IMR-90 (cell line): ENCODE results near the gene OSBP. TPM values are rescaled to one million over a fixed set of nuclear protein-coding genes. Genes with fewer than 3 reads are reported as not detected.

Experiments
- ATAC-seq: fragments of 200-7000 bp; cut with Tn5 transposase; 2 replicates; pipeline ENCODE4 v1.9.1; 2020; ENCODE audit warnings: low read depth, mild to moderate bottlenecking, moderate library complexity
- BruUV-seq: library from RNA; stranded (reverse); fragments of 400-500 nt; replicated peaks from 2 replicates; lab custom pipeline; 2021; lab: Mats Ljungman, UMichigan
- CTCF ChIA-PET: fragments of 300-600 bp; formaldehyde crosslinking; extraction: SDS; loops from one replicate; lab custom pipeline; 2021; ENCODE audit warnings: antibody characterized with exemption; lab: Yijun Ruan, JAX
- POLR2A ChIA-PET: fragments of 300-600 bp; sonication (Branson Sonifier 250); formaldehyde crosslinking; loops from one replicate; lab custom pipeline; 2022; ENCODE audit warnings: antibody characterized with exemption; ENCODE audit not compliant: unreplicated experiment; lab: Charles Lee
- DNase-seq: peaks from one replicate; pipeline ENCODE4 v3.0.0; 2013
- H2AFZ ChIP-seq: replicated peaks from 2 replicates; pipeline ENCODE3; 2013; ENCODE audit warnings: low read length, mild to moderate bottlenecking; ENCODE audit not compliant: poor library complexity
- H2AK5ac ChIP-seq: 2 replicates; pipeline ENCODE4 v1.6.1; 2013; ENCODE audit warnings: low read depth, low read length, inconsistent platforms
- H2AK9ac ChIP-seq: replicated peaks from 2 replicates; pipeline ENCODE3; 2013; ENCODE audit warnings: mild to moderate bottlenecking, low read depth, low read length, moderate library complexity; ENCODE audit not compliant: poor library complexity
- H2BK120ac ChIP-seq: 2 replicates; pipeline ENCODE4 v1.6.1; 2013; ENCODE audit warnings: low read depth, low read length, inconsistent platforms
- H2BK15ac ChIP-seq: 3 replicates; pipeline ENCODE4 v1.6.1; 2013; ENCODE audit warnings: low read depth, low read length, inconsistent platforms
- H2BK20ac ChIP-seq: 2 replicates; pipeline ENCODE4 v1.6.1; 2013; ENCODE audit warnings: low read depth, mild to moderate bottlenecking, inconsistent platforms, low read length, moderate library complexity
- H2BK5ac ChIP-seq: 2 replicates; pipeline ENCODE4 v1.6.1; 2013; ENCODE audit warnings: mild to moderate bottlenecking, low read depth, low read length, inconsistent platforms; ENCODE audit not compliant: poor library complexity, severe bottlenecking
- H3K14ac ChIP-seq: replicated peaks from 2 replicates; pipeline ENCODE4 v1.6.1; 2013; ENCODE audit warnings: low read depth, low read length, inconsistent platforms
- H3K18ac ChIP-seq: 2 replicates; pipeline ENCODE4 v1.6.1; 2013; ENCODE audit warnings: low read depth, low read length, control low read depth
- H3K23ac ChIP-seq: 2 replicates; pipeline ENCODE4 v1.6.1; 2013; ENCODE audit warnings: low read depth, low read length, inconsistent platforms
- H3K27ac ChIP-seq: 2 replicates; pipeline ENCODE4 v1.5.1; 2013; ENCODE audit warnings: mild to moderate bottlenecking, control low read depth, low read length; ENCODE audit not compliant: insufficient read depth
- H3K27me3 ChIP-seq: 2 replicates; pipeline ENCODE4 v1.6.1; 2013; ENCODE audit warnings: low read length; ENCODE audit not compliant: control insufficient read depth, insufficient read depth
- H3K36me3 ChIP-seq: 2 replicates; pipeline ENCODE4 v1.6.1; 2013; ENCODE audit warnings: low read length, mixed read lengths; ENCODE audit not compliant: control insufficient read depth, insufficient read depth
- H3K4ac ChIP-seq: 2 replicates; pipeline ENCODE4 v1.6.1; 2013; ENCODE audit warnings: low read depth, low read length, inconsistent platforms
- H3K4me1 ChIP-seq: 2 replicates; pipeline ENCODE4 v1.6.1; 2013; ENCODE audit warnings: low read length, mixed read lengths; ENCODE audit not compliant: control insufficient read depth, insufficient read depth
- H3K4me2 ChIP-seq: 2 replicates; pipeline ENCODE4 v1.6.1; 2013; ENCODE audit warnings: low read depth, mild to moderate bottlenecking, control low read depth, low read length, moderate library complexity
- H3K4me3 ChIP-seq: 2 replicates; pipeline ENCODE4 v1.5.1; 2013; ENCODE audit warnings: low read depth, mild to moderate bottlenecking, control low read depth, low read length, moderate library complexity; ENCODE audit not compliant: insufficient read depth
- H3K56ac ChIP-seq: 2 replicates; pipeline ENCODE4 v1.6.1; 2013; ENCODE audit warnings: low read length, inconsistent platforms; ENCODE audit not compliant: insufficient read depth; ENCODE audit errors: extremely low read depth
- H3K79me1 ChIP-seq, 2 experiments: 2 replicates each; pipeline ENCODE4 v1.6.1; 2013; ENCODE audit warnings: low read length in 2 of 2, inconsistent platforms in 1 of 2, low read depth in 1 of 2
- H3K9ac ChIP-seq: 2 replicates; pipeline ENCODE4 v1.6.1; 2013; ENCODE audit warnings: low read depth, low read length, control low read depth
- H3K9me1 ChIP-seq: 2 replicates; pipeline ENCODE4 v1.6.1; 2013; ENCODE audit warnings: low read length, inconsistent platforms; ENCODE audit not compliant: insufficient read depth
- H3K9me3 ChIP-seq: 2 replicates; pipeline ENCODE4 v1.6.1; 2013; ENCODE audit warnings: low read length; ENCODE audit not compliant: control insufficient read depth, insufficient read depth
- H4K20me1 ChIP-seq: 2 replicates; pipeline ENCODE4 v1.6.1; 2013; ENCODE audit warnings: low read length, inconsistent platforms; ENCODE audit not compliant: insufficient read depth
- H4K5ac ChIP-seq: 2 replicates; pipeline ENCODE4 v1.6.1; 2013; ENCODE audit warnings: mild to moderate bottlenecking, low read depth, low read length, control low read depth
- H4K8ac ChIP-seq, 2 experiments: 2 replicates each; pipeline ENCODE4 v1.6.1; 2013; ENCODE audit warnings: low read depth in 2 of 2, low read length in 2 of 2, control low read depth in 1 of 2, inconsistent platforms in 1 of 2
- H4K91ac ChIP-seq: 2 replicates; pipeline ENCODE4 v1.6.1; 2013; ENCODE audit warnings: low read depth, low read length, inconsistent platforms; ENCODE audit not compliant: insufficient read depth
- BHLHE40 ChIP-seq: fragments of 150-350 bp; IDR thresholded peaks from 2 replicates; pipeline ENCODE4 v1.6.1; 2016; ENCODE audit warnings: mild to moderate bottlenecking, low read depth, low read length
- CEBPB ChIP-seq: IDR thresholded peaks from 2 replicates; pipeline ENCODE4 v1.6.1; 2012; ENCODE audit warnings: low read depth, low read length, improper control_type of control experiment
- CTCF ChIP-seq: conservative IDR thresholded peaks from 2 replicates; pipeline ENCODE4 v1.5.1; 2012; ENCODE audit warnings: mild to moderate bottlenecking, low read depth, low read length, improper control_type of control experiment
- MAZ ChIP-seq: IDR thresholded peaks from 2 replicates; pipeline ENCODE4 v1.6.1; 2012; ENCODE audit warnings: low read depth, mild to moderate bottlenecking, low read length, improper control_type of control experiment, moderate library complexity, borderline replicate concordance
- MXI1 ChIP-seq: IDR thresholded peaks from 2 replicates; pipeline ENCODE4 v1.6.1; 2012; ENCODE audit warnings: low read depth, mild to moderate bottlenecking, low read length, moderate library complexity, borderline replicate concordance
- NFE2L2 ChIP-seq: fragments of 150-350 bp; IDR thresholded peaks from 2 replicates; pipeline ENCODE4 v1.6.1; 2016; ENCODE audit warnings: low read depth, mild to moderate bottlenecking, low read length
- POLR2A ChIP-seq: IDR thresholded peaks from 2 replicates; pipeline ENCODE4 v1.6.1; 2012; ENCODE audit warnings: mild to moderate bottlenecking, low read depth, low read length
- RCOR1 ChIP-seq: IDR thresholded peaks from 2 replicates; pipeline ENCODE4 v1.6.1; 2012; ENCODE audit warnings: mild to moderate bottlenecking, low read length, improper control_type of control experiment; ENCODE audit not compliant: insufficient replicate concordance
- SMC3 ChIP-seq: fragments of 150-350 bp; IDR thresholded peaks from 2 replicates; pipeline ENCODE4 v1.6.1; 2016; ENCODE audit warnings: low read depth, mild to moderate bottlenecking, antibody characterized with exemption, low read length, moderate library complexity
- USF2 ChIP-seq: fragments of 150-350 bp; IDR thresholded peaks from 2 replicates; pipeline ENCODE4 v1.6.1; 2017; ENCODE audit warnings: mild to moderate bottlenecking, antibody characterized with exemption, low read length, low read depth
- WGBS, 2 experiments: methylation state at CpG; one replicate each; pipeline versions ENCODE4 v1.1.5 to v1.1.7; 2013; ENCODE audit warnings: missing lambda C conversion rate in 2 of 2; ENCODE audit not compliant: insufficient read length in 1 of 2; ENCODE audit errors: extremely low coverage in 2 of 2; 5-methylcytosine and 5-hydroxymethylcytosine counted together
- dilution Hi-C: fragments of 300-500 bp; cut with HindIII; formaldehyde crosslinking; loops from one replicate; pipeline ENCODE4 v1.14.3; 2018; ENCODE audit warnings: low sequenced_read_pairs; ENCODE audit not compliant: unreplicated experiment
- in situ Hi-C: fragments of 300-500 bp; cut with MboI; formaldehyde crosslinking; loops from 3 replicates; pipeline ENCODE4 v1.14.3; 2019; ENCODE audit warnings: low sequenced_read_pairs, inconsistent platforms, mixed read lengths
- intact Hi-C: fragments of 100-400 bp; cut with micrococcal nuclease; formaldehyde crosslinking; loops from 2 replicates; pipeline ENCODE4 v1.10.0; 2022
- polyA plus RNA-seq, 3 experiments: library from polyadenylated mRNA; depleted of rRNA; stranded (reverse); fragments of >200 nt; gene quantifications; 2 replicates each; pipeline ENCODE4 v1.2.3, GENCODE V29; 2012; ENCODE audit warnings: low replicate concordance in 1 of 3
- total RNA-seq: library from RNA; depleted of rRNA; stranded (reverse); fragments of >200 nt; gene quantifications from 2 replicates; pipeline ENCODE4 v1.2.3, GENCODE V29; 2012

The OSBP gene
- total and polyA plus RNA-seq, 2 of the 4 experiments (the other 2 are of a cell fraction) = 22.1 to 27.4 TPM

- intact Hi-C loops (no loop called here), in situ Hi-C loops (loop anchor here (5.0 to 25.0 kb wide), 2 partner anchors 40 to 1710 kb away; no protein-coding TSS in a partner anchor), dilution Hi-C loops (no loop called here)
- no peaks in the 10 kb centered on the region for H3K9me3 ChIP-seq
- H3K18ac ChIP-seq = no peak overlapping the region
- no peak overlapping the region for H4K5ac ChIP-seq
- H3K79me1 ChIP-seq = peaks cover 11 to 29% of the 10 kb centered on the region in 2 experiments; a peak in 3 of 4 replicates
- H3K9me1 ChIP-seq = peaks cover 3% of the 10 kb centered on the region; the same call in 1 of the 2 replicates
- no TSS peak for BruUV-seq
- no peak overlapping the region for H3K56ac ChIP-seq
- H3K36me3 ChIP-seq = peaks cover 64% of the 10 kb centered on the region
- H3K4me1 ChIP-seq = no peaks in the 10 kb centered on the region
- H4K91ac ChIP-seq = no peak overlapping the region
- H3K27ac ChIP-seq = no peak overlapping the region
- no peak overlapping the region for H2BK20ac ChIP-seq
- WGBS, 2 experiments = no CpG with 5 or more reads among the region's 6 CpGs
- no peak overlapping the region for H2AFZ ChIP-seq
- H2AK9ac ChIP-seq = no peak overlapping the region
- no peak overlapping the region for H3K23ac ChIP-seq
- POLR2A ChIA-PET = no interaction called here
- CTCF ChIA-PET = no interaction called here
- H3K9ac ChIP-seq = no peak overlapping the region
- no peaks in the 10 kb centered on the region for H3K27me3 ChIP-seq
- no peak overlapping the region for H4K8ac ChIP-seq
- no peak overlapping the region for H2AK5ac ChIP-seq
- no peak for TF ChIP-seq POLR2A
- no peak for TF ChIP-seq CEBPB
- no peak for TF ChIP-seq NFE2L2
- TF ChIP-seq MAZ = no peak
- TF ChIP-seq MXI1 = no peak
- no peak for TF ChIP-seq BHLHE40
- no peak for TF ChIP-seq RCOR1
- no peak for TF ChIP-seq USF2
- TF ChIP-seq SMC3 = no peak
- TF ChIP-seq CTCF = no peak
- H3K14ac ChIP-seq = no peak overlapping the region
- peaks cover 5% of the 10 kb centered on the region; the same call in 1 of the 2 replicates for H4K20me1 ChIP-seq
- H3K4ac ChIP-seq = no peak overlapping the region
- DNase-seq = no peak
- H2BK120ac ChIP-seq = no peak overlapping the region
- no peak overlapping the region for H2BK5ac ChIP-seq
- H3K4me3 ChIP-seq = no peak overlapping the region
- no peak overlapping the region for H2BK15ac ChIP-seq
- ATAC-seq = no peak
- H3K4me2 ChIP-seq = no peak overlapping the region
Measured at GRCh38 chr11:59602432-59602831, 13.1 kb downstream of the OSBP start.
